BLaER1 (cell line): Measurements from ENCODE around the gene GFOD2.

ENCODE experiments used
- H3K27ac ChIP-seq: shearing (Covaris generic); formaldehyde crosslinking; 2 replicates; pipeline ENCODE4 v1.8.1; 2022
- H3K27me3 ChIP-seq: shearing (Covaris generic); formaldehyde crosslinking; 2 replicates; pipeline ENCODE4 v1.8.1; 2022
- H3K36me3 ChIP-seq: shearing (Covaris generic); formaldehyde crosslinking; 2 replicates; pipeline ENCODE4 v1.8.1; 2022
- H3K4me1 ChIP-seq: shearing (Covaris generic); formaldehyde crosslinking; 2 replicates; pipeline ENCODE4 v1.8.1; 2022
- H3K4me2 ChIP-seq: shearing (Covaris generic); formaldehyde crosslinking; 2 replicates; pipeline ENCODE4 v1.8.1; 2022
- H3K4me3 ChIP-seq: shearing (Covaris generic); formaldehyde crosslinking; 2 replicates; pipeline ENCODE4 v1.8.1; 2022
- H3K9ac ChIP-seq: shearing (Covaris generic); formaldehyde crosslinking; 2 replicates; pipeline ENCODE4 v1.8.1; 2022
- H3K9me3 ChIP-seq: shearing (Covaris generic); formaldehyde crosslinking; 2 replicates; pipeline ENCODE4 v1.8.1; 2022
- H4K20me1 ChIP-seq: shearing (Covaris generic); formaldehyde crosslinking; 2 replicates; pipeline ENCODE4 v1.8.1; 2022
- Cebpa-rat ChIP-seq: shearing (Covaris generic); IDR thresholded peaks from 2 replicates; pipeline ENCODE4 v1.8.1; 2022

Gene GFOD2

GRCh38 chr16:67719048-67719777 lies at the start of gene GFOD2:
GFOD2 (minus strand) TSS chr16:67719316; CDS start chr16:67685715, 33,601 bp downstream.
- peak within 1 kb of the TSS; percentile 91 for H3K9ac ChIP-seq
- no peaks in the 10 kb centered on the region for H3K27me3 ChIP-seq
- H3K4me1 ChIP-seq: peaks cover 59% of the 10 kb centered on the region
- peak within 1 kb of the TSS; percentile 94 for H3K4me3 ChIP-seq
- H3K27ac ChIP-seq: peak within 1 kb of the TSS; percentile 92
- no peak for TF ChIP-seq Cebpa-rat
- peak within 1 kb of the TSS; percentile 97 for H3K4me2 ChIP-seq
- peaks cover 26% of the 10 kb centered on the region for H3K36me3 ChIP-seq
- peaks cover 35% of the 10 kb centered on the region for H4K20me1 ChIP-seq
- H3K9me3 ChIP-seq: no peaks in the 10 kb centered on the region

GRCh38 chr16:67767953-67768352 lies 48.8 kb upstream of the GFOD2 start:
- H3K27me3 ChIP-seq: no peaks in the 10 kb centered on the region
- peaks cover 8% of the 10 kb centered on the region for H3K4me1 ChIP-seq
- no peaks in the 10 kb centered on the region for H3K9me3 ChIP-seq
- H3K4me2 ChIP-seq: no peak overlapping the region
- no peak overlapping the region for H3K9ac ChIP-seq
- H3K4me3 ChIP-seq: no peak overlapping the region
- peaks cover 91% of the 10 kb centered on the region for H3K36me3 ChIP-seq
- TF ChIP-seq Cebpa-rat: no peak
- H3K27ac ChIP-seq: no peak overlapping the region
- H4K20me1 ChIP-seq: peaks cover 69% of the 10 kb centered on the region

GRCh38 chr16:67766291-67766690 lies 47.2 kb upstream of the GFOD2 start:
- Histone ChIP-seq H3K9ac (no peak overlapping the region), H4K20me1 (peaks cover 68% of the 10 kb centered on the region; the same call in 1 of the 2 replicates), H3K9me3 (no peaks in the 10 kb centered on the region), H3K36me3 (peaks cover 86% of the 10 kb centered on the region), H3K4me3 (no peak overlapping the region), H3K4me1 (peaks cover under 1% of the 10 kb centered on the region; the same call in 1 of the 2 replicates), H3K4me2 (no peak overlapping the region), H3K27ac (no peak overlapping the region), H3K27me3 (no peaks in the 10 kb centered on the region)
- TF ChIP-seq Cebpa-rat: no peak

- Histone ChIP-seq H4K20me1 (peaks cover 80% of the 10 kb centered on the region), H3K9me3 (no peaks in the 10 kb centered on the region), H3K27ac (no peak overlapping the region), H3K27me3 (no peaks in the 10 kb centered on the region), H3K4me2 (no peak overlapping the region), H3K9ac (no peak overlapping the region), H3K4me3 (no peak overlapping the region), H3K4me1 (peaks cover 15% of the 10 kb centered on the region), H3K36me3 (peaks cover 78% of the 10 kb centered on the region)
- TF ChIP-seq Cebpa-rat: no peak
These were observed 45.1 kb upstream of the GFOD2 start for GRCh38 chr16:67764158-67764667.

GRCh38 chr16:67763066-67763465 lies 44.0 kb upstream of the GFOD2 start:
- H3K9me3 ChIP-seq: no peaks in the 10 kb centered on the region

GRCh38 chr16:67762385-67762784 lies 43.3 kb upstream of the GFOD2 start:
- Histone ChIP-seq H3K9ac (no peak overlapping the region), H4K20me1 (peaks cover 82% of the 10 kb centered on the region), H3K36me3 (peaks cover 79% of the 10 kb centered on the region), H3K27ac (no peak overlapping the region), H3K4me2 (no peak overlapping the region), H3K27me3 (no peaks in the 10 kb centered on the region), H3K4me3 (no peak overlapping the region), H3K9me3 (no peaks in the 10 kb centered on the region), H3K4me1 (peaks cover 15% of the 10 kb centered on the region)
- TF ChIP-seq Cebpa-rat: no peak

More at GRCh38 chr16:67763066-67763465, 44.0 kb upstream of the GFOD2 start:
- Histone ChIP-seq H3K4me3 (no peak overlapping the region), H3K9ac (no peak overlapping the region), H3K4me1 (peaks cover 15% of the 10 kb centered on the region), H3K27me3 (no peaks in the 10 kb centered on the region), H4K20me1 (peaks cover 80% of the 10 kb centered on the region), H3K4me2 (no peak overlapping the region), H3K36me3 (peaks cover 78% of the 10 kb centered on the region), H3K27ac (no peak overlapping the region)
- no peak for TF ChIP-seq Cebpa-rat

GRCh38 chr16:67761924-67762323 lies 42.8 kb upstream of the GFOD2 start:
- TF ChIP-seq Cebpa-rat: no peak
- Histone ChIP-seq H3K27me3 (no peaks in the 10 kb centered on the region), H3K9me3 (no peaks in the 10 kb centered on the region), H3K4me1 (peaks cover 15% of the 10 kb centered on the region), H4K20me1 (peaks cover 86% of the 10 kb centered on the region), H3K4me3 (no peak overlapping the region), H3K4me2 (no peak overlapping the region), H3K27ac (no peak overlapping the region), H3K36me3 (peaks cover 79% of the 10 kb centered on the region), H3K9ac (no peak overlapping the region)

GRCh38 chr16:67760956-67761230 lies 41.8 kb upstream of the GFOD2 start:
- Histone ChIP-seq H3K27me3 (no peaks in the 10 kb centered on the region), H3K4me3 (no peak overlapping the region), H3K4me2 (peak overlapping the region; percentile 47), H3K9ac (no peak overlapping the region), H4K20me1 (peaks cover 87% of the 10 kb centered on the region), H3K36me3 (peaks cover 79% of the 10 kb centered on the region), H3K9me3 (no peaks in the 10 kb centered on the region), H3K27ac (peak overlapping the region; percentile 53; the same call in 1 of the 2 replicates), H3K4me1 (peaks cover 21% of the 10 kb centered on the region)
- TF ChIP-seq Cebpa-rat: no peak

GRCh38 chr16:67760206-67760955 lies 41.3 kb upstream of the GFOD2 start:
- Histone ChIP-seq H3K9ac (no peak overlapping the region), H3K27ac (peak overlapping the region; percentile 53; the same call in 1 of the 2 replicates), H3K36me3 (peaks cover 74% of the 10 kb centered on the region), H3K27me3 (no peaks in the 10 kb centered on the region), H3K9me3 (no peaks in the 10 kb centered on the region), H4K20me1 (peaks cover 91% of the 10 kb centered on the region), H3K4me2 (peak overlapping the region; percentile 47), H3K4me3 (no peak overlapping the region), H3K4me1 (peaks cover 25% of the 10 kb centered on the region)
- no peak for TF ChIP-seq Cebpa-rat

GRCh38 chr16:67758966-67759365 lies 39.9 kb upstream of the GFOD2 start:
- peaks cover 25% of the 10 kb centered on the region for H3K4me1 ChIP-seq
- H3K27ac ChIP-seq: no peak overlapping the region
- no peak overlapping the region for H3K9ac ChIP-seq
- peaks cover 80% of the 10 kb centered on the region for H4K20me1 ChIP-seq
- no peaks in the 10 kb centered on the region for H3K9me3 ChIP-seq
- H3K27me3 ChIP-seq: no peaks in the 10 kb centered on the region
- H3K4me3 ChIP-seq: no peak overlapping the region
- H3K4me2 ChIP-seq: no peak overlapping the region
- TF ChIP-seq Cebpa-rat: no peak
- H3K36me3 ChIP-seq: peaks cover 76% of the 10 kb centered on the region
